ENCODE results near the gene PGLYRP1.

The PGLYRP1 gene, protein sequence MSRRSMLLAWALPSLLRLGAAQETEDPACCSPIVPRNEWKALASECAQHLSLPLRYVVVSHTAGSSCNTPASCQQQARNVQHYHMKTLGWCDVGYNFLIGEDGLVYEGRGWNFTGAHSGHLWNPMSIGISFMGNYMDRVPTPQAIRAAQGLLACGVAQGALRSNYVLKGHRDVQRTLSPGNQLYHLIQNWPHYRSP

DNA sequence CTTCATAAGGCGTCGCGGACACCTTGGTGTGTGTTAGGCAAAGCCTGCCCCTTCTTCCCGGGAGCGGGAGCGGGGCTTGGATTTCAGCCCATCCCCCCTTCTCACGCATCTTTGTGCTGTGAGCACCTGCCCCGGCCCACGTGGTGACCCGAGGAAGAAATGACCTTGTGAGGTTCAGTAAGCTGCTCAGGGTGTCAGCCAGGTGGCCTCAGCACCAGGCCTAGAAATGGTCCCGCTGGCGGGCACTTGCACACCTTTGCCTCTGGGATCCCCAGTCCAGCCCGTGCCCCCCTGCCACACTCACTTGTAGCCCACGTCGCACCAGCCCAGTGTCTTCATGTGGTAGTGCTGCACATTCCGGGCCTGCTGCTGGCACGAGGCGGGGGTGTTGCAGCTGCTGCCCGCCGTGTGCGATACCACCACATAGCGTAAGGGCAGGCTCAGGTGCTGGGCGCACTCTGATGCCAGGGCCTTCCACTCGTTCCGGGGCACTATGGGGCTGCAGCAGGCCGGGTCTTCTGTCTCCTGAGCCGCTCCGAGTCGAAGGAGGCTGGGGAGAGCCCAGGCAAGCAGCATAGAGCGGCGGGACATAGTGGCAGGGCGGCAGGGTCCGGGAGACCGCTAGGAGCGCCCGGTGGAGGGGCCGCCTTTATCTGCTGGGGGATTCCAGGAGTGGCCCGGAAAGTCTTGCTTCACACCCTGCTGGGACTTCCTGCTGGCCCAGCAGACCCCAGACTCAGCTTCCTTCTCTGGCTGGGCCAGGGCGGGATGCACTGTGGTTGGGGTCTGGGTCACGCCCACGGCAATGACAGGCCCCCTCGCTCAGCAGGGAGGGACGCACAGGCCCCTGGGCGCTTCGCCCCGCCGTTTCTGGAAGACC lies at the start of gene PGLYRP1:
PGLYRP1 (minus strand) TSS at position 623 of the 880 bp plus-strand sequence; CDS start at position 591, 32 bp downstream.
- TF ChIP-seq, protein P1, sequence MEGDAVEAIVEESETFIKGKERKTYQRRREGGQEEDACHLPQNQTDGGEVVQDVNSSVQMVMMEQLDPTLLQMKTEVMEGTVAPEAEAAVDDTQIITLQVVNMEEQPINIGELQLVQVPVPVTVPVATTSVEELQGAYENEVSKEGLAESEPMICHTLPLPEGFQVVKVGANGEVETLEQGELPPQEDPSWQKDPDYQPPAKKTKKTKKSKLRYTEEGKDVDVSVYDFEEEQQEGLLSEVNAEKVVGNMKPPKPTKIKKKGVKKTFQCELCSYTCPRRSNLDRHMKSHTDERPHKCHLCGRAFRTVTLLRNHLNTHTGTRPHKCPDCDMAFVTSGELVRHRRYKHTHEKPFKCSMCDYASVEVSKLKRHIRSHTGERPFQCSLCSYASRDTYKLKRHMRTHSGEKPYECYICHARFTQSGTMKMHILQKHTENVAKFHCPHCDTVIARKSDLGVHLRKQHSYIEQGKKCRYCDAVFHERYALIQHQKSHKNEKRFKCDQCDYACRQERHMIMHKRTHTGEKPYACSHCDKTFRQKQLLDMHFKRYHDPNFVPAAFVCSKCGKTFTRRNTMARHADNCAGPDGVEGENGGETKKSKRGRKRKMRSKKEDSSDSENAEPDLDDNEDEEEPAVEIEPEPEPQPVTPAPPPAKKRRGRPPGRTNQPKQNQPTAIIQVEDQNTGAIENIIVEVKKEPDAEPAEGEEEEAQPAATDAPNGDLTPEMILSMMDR (IDR thresholded peaks at IDR 0.05; ENCODE audit: low read depth, low read length): no peak

DNA sequence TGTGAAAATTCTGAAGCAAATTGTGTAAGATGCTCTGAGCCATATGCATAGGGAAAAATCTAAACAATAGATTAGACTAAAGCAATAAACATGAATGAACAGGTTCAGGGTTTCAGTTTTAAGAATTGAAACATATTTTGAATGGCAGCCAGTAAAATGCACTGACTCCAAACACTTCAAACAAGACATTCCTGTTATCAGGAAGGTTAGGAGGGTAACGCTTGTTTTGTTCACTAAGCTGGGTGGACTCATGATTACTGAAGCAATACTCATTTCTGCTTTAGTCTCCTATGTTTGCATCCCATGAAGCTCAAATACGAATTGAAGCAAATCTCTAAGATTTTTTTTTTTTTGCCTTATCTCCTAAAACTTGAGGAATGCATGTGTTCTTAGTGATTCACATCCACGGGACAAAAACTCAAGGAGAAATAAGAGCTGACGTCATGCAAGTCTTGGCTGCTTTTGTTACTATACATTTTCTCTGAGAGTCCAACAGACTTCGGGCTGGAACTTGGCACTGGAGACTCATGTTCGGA lies 47.0 kb upstream of the PGLYRP1 start:
- in situ Hi-C loops (cut with HindIII; ENCODE audit: low sequenced_read_pairs): no loop called here

More for the DNA sequence above, at the start of gene PGLYRP1:
- no peak for DNase-seq (ENCODE audit: low read depth, low spot score)
- in situ Hi-C loops (cut with HindIII; ENCODE audit: low sequenced_read_pairs): no loop called here
- H3K4me3 ChIP-seq (ENCODE audit: low read depth, low read length): no peak within 1 kb of the TSS

DNA sequence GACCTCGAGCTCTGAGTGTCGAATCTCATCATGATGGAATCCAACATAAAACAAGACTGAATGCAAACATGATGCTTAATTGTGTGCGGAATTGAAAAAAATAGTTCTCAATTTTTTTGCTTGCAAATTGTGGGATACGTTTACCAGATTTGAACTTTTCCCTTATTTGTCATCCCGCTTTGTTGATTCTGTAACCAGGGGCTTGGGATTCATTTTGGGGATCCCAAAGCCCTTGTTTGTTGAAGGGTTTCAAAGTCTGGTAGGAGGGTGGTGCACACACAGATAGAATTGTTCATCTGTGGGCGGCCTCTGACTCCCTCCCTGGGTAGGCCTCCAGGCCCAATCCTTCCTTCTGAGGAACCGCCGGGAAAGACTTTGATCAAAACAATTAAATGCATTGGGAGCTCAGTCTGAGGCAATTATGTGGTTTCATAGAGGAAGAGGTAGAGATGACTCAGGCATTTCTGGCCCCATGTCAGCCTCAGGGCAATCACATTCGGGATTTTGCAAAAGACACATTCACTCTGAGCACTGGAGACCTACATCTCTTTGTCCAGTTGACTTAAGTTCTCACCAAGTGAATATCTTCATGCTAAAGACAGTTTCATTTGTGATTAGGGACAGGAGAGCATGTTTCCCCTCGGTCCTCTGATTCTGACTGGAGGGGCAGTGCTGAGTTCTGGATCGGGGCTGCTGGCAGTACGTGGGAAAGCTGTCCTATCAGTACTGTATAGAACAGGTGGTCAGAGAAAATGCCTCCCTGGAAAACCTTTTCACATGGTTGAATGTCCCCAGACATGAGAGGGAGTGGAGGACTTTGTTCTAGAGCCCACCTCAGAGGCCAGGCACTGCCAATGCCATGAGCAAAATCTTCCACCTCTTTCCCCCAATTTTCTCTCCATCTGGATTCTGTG lies 45.7 kb upstream of the PGLYRP1 start:
- TF ChIP-seq, protein P1 (IDR thresholded peaks at IDR 0.05; ENCODE audit: low read depth, low read length): no peak
- in situ Hi-C loops (cut with HindIII; ENCODE audit: low sequenced_read_pairs): no loop called here
- no peak overlapping the region for H3K4me3 ChIP-seq (ENCODE audit: low read depth, low read length)
- peak; percentile 94 for DNase-seq (ENCODE audit: low read depth, low spot score)

More for the DNA sequence above, 47.0 kb upstream of the PGLYRP1 start:
- no peak overlapping the region for H3K4me3 ChIP-seq (ENCODE audit: low read depth, low read length)
- peak; percentile 89 for DNase-seq (ENCODE audit: low read depth, low spot score)
- TF ChIP-seq, protein P1 (IDR thresholded peaks at IDR 0.05; ENCODE audit: low read depth, low read length): no peak

DNA sequence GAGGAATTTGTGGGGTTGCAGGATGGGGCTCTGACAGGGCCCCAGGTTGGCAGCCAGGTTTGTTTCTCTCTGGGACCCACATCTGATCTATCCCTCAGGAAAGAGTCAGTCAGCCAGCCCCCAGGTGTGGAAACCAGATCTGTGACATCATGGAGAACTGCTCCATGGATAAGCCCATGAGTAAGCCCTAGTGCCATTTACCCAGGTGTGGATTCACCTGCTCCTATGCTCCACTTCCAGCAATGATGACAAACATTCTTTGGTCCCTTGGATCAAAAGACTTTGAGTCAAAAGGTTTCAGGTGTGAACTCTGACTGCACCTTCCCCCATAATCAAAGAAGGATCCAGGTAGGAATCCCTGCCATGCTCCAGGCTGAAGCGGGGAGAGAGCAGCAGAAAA lies 44.8 kb upstream of the PGLYRP1 start:
- in situ Hi-C loops (cut with HindIII; ENCODE audit: low sequenced_read_pairs): no loop called here
- no peak overlapping the region for H3K4me3 ChIP-seq (ENCODE audit: low read depth, low read length)
- DNase-seq (ENCODE audit: low read depth, low spot score): no peak
- TF ChIP-seq, protein P1 (IDR thresholded peaks at IDR 0.05; ENCODE audit: low read depth, low read length): no peak

DNA sequence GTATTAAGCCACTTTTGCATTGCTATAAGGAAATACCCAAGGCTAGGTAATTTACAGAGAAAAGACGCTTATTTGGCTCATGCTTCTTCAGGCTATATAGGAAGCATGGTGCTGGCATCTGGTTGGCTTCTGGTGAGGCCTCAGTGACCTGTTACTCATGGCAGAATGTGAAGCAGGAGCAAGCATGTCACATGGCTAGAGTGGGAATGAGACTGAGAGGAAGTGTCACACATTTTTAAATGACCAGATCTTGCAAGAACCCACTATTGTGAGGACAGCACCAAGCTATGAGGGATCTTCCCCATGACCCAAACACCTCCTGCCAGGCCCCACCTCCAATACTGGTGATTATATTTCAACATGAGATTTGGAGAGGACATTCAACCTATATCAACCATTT lies 43.6 kb upstream of the PGLYRP1 start:
- H3K4me3 ChIP-seq (ENCODE audit: low read depth, low read length): no peak overlapping the region
- TF ChIP-seq, protein P1 (IDR thresholded peaks at IDR 0.05; ENCODE audit: low read depth, low read length): no peak
- in situ Hi-C loops (cut with HindIII; ENCODE audit: low sequenced_read_pairs): no loop called here
- DNase-seq (ENCODE audit: low read depth, low spot score): no peak

All from astrocyte of the spinal cord (primary cell).